H1 (cell line): ENCODE results near the gene SEC62. TPM values are rescaled to one million over a fixed set of nuclear protein-coding genes. Genes with fewer than 3 reads are reported as not detected.

ENCODE experiments used
- E2F6 ChIP-seq: IDR thresholded peaks from 2 replicates; pipeline ENCODE4 v1.6.1; 2012; ENCODE audit warnings: inconsistent platforms
- EZH2 ChIP-seq: fragments of 200-600 bp; sonication (generic); IDR thresholded peaks from 2 replicates; pipeline ENCODE4 v1.7.1; 2012; ENCODE audit warnings: low read depth, mild to moderate bottlenecking, moderate library complexity, low read length, inconsistent platforms; ENCODE audit not compliant: severe bottlenecking
- SIX5 ChIP-seq: IDR thresholded peaks from 2 replicates; pipeline ENCODE4 v1.6.1; 2011; ENCODE audit warnings: mild to moderate bottlenecking, low read depth, low read length
- polyA plus RNA-seq, 7 experiments: library from polyadenylated mRNA; depleted of rRNA in 3 of 7; stranded (reverse) in 5 of 7; unstranded in 2 of 7; fragments of >200 nt in 5 of 7; fragments of 200-250 nt in 2 of 7; gene quantifications; 1 replicate in 5 of 7; 2 replicates in 1 of 7; 4 replicates in 1 of 7; pipeline versions ENCODE4 v1.2.1 to v1.2.3, GENCODE V29; 2011 to 2013; ENCODE audit warnings: missing spikeins in 2 of 7, mixed read lengths in 2 of 7
- total RNA-seq: library from RNA; stranded (reverse); fragmentation: NEBNext Ultra II Directional; extraction: Animal tissue kit (Norgen Biotek cat#: 25700); gene quantifications from 2 replicates; pipeline ENCODE4 v1.2.1, GENCODE V29; 2021

The SEC62 gene
- total and polyA plus RNA-seq, 2 of the 8 experiments (the other 6 are each of a cell fraction or from before 2014, with no cell fraction given): 67.8 to 113 TPM

- TF ChIP-seq E2F6: no peak
- no peak for TF ChIP-seq EZH2
- no peak for TF ChIP-seq SIX5
Measured at GRCh38 chr3:170007031-170007663, 40.5 kb downstream of the SEC62 start (continued).
